Measurements from ENCODE around the gene ASNS.
A peak's percentile ranks its signal among the peaks of the same experiment; 100 is the strongest.

ASNS gene

DNA sequence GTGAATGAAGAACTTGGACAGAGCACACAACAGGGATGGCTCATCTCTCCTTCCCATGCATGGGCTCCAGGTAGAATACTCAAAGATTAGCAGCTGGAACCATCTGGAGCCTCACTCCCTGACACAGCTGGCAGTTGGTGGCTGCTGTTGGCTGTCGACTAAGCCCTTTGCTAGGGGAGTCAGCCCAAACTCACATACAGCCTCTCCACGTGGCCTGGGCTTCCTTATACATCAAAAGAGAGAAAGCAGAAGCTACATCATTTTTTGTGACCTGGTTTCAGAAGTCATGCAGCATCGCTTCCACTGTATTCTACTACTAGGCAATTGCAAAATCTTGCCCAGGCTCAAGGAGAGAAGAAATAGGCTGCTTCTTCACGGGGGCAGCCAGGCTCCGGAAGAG, 24.4 kb downstream of the ASNS start:
- TF ChIP-seq, protein P1, sequence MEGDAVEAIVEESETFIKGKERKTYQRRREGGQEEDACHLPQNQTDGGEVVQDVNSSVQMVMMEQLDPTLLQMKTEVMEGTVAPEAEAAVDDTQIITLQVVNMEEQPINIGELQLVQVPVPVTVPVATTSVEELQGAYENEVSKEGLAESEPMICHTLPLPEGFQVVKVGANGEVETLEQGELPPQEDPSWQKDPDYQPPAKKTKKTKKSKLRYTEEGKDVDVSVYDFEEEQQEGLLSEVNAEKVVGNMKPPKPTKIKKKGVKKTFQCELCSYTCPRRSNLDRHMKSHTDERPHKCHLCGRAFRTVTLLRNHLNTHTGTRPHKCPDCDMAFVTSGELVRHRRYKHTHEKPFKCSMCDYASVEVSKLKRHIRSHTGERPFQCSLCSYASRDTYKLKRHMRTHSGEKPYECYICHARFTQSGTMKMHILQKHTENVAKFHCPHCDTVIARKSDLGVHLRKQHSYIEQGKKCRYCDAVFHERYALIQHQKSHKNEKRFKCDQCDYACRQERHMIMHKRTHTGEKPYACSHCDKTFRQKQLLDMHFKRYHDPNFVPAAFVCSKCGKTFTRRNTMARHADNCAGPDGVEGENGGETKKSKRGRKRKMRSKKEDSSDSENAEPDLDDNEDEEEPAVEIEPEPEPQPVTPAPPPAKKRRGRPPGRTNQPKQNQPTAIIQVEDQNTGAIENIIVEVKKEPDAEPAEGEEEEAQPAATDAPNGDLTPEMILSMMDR (conservative IDR thresholded peaks at IDR 0.05; ENCODE audit: control insufficient read depth, insufficient read depth, low read depth, low read length), result no peak
- H3K4me3 ChIP-seq (ENCODE audit: control insufficient read depth, low read depth, low read length), result no peak overlapping the region
- DNase-seq (ENCODE audit: low read depth), result no peak

DNA sequence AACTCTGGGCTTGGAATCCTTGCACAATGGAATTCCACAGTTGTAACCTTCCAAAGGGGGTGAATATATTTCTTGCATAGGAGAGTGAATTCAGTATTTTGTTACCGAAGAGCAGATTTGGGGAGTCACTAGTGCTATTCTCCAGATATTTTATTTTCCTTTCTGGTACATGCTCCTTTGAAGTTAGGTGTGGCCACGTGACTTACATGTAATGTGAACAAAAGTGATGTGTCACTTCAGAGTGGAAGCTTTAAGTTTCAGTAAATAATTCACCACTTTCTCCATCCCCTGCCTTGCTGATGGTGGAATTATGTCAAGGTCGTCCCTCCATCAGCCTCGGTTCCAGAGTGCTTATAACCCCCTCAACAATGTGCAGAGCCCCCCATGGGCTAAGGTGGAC, 25.3 kb downstream of the ASNS start:
- DNase-seq (ENCODE audit: low read depth), result no peak
- TF ChIP-seq, protein P1 (conservative IDR thresholded peaks at IDR 0.05; ENCODE audit: control insufficient read depth, insufficient read depth, low read depth, low read length), result no peak
- no peak overlapping the region for H3K4me3 ChIP-seq (ENCODE audit: control insufficient read depth, low read depth, low read length)

DNA sequence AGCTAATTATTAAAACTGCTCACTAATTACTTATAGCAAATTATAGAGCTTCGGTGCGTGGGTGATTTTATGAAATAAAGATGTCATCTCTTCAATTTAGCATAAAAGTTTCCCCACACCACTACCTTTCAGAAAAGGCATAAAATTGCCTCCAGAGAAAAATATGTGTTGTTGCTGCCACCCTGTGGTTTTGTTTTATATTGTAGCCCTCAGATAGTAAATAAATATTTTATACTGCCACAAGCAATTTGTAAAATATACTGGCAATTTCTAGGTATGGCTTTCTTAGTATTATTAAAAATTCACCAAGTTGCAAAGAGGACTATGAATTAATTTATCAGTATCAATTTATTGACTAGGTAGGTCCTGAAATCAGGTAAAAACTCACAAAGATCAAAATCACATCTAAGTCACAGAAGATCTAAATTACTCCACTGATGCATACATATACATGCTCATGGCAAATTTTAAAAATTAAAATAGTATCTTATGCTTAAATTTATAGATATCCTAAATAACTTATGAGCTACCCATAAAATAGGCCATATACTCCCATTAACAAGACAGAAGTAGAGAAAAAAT, 26.5 kb downstream of the ASNS start:
- peak; percentile 34 for DNase-seq (ENCODE audit: low read depth)

DNA sequence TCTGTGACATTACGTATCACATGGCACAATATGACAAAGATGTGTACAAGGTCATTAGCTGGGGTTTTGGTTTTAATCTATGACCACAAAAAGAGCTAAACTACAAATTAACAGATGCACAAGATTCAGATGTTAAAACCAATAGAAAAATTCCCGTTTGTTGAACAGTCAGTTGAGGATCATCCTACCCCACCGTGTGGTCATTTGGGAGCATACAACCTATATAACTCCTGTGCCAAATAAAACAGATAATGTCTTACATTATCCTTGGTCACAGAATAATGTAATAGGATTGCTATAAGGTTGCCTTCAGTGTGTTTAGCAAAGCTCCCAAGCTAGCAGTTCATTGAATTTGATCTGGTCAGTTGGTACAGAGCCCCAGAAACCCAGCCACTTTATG, 28.2 kb downstream of the ASNS start:
- TF ChIP-seq, protein P1 (conservative IDR thresholded peaks at IDR 0.05; ENCODE audit: control insufficient read depth, insufficient read depth, low read depth, low read length), result peak; percentile 26
- H3K4me3 ChIP-seq (ENCODE audit: control insufficient read depth, low read depth, low read length), result no peak overlapping the region
- DNase-seq (ENCODE audit: low read depth), result peak; percentile 24

More for the DNA sequence above, 26.5 kb downstream of the ASNS start:
- TF ChIP-seq, protein P1 (conservative IDR thresholded peaks at IDR 0.05; ENCODE audit: control insufficient read depth, insufficient read depth, low read depth, low read length), result peak; percentile 45
- no peak overlapping the region for H3K4me3 ChIP-seq (ENCODE audit: control insufficient read depth, low read depth, low read length)

DNA sequence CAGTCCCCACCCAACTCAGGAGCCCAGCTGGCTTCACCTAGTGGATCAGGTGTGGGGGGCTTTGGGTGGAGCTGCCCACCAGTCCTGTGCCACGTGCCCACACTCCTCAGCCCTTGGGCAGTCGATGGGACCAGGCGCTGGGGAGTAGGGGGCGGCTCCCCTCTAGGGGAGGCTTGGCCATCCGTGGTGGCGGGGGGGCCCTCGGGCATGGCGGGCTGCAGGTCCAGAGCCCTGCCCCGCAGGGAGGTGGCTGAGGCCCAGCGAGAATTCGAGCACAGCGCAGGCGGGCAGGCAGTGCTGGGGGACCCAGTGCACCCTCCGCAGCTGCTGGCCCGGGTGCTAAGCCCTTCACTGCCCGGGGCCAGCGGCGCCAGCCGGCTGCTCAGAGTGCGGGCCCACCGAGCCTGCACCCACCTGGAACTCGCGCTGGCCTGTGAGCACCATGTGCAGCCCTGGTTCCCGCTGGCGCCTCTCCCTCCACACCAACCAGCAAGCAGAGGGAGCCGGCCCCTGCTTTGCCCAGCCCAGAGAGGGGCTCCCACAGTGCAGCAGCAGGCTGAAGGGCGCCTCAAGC, 29.3 kb downstream of the ASNS start:
- TF ChIP-seq, protein P1 (conservative IDR thresholded peaks at IDR 0.05; ENCODE audit: control insufficient read depth, insufficient read depth, low read depth, low read length), result no peak
- no peak overlapping the region for H3K4me3 ChIP-seq (ENCODE audit: control insufficient read depth, low read depth, low read length)
- DNase-seq (ENCODE audit: low read depth), result no peak

DNA sequence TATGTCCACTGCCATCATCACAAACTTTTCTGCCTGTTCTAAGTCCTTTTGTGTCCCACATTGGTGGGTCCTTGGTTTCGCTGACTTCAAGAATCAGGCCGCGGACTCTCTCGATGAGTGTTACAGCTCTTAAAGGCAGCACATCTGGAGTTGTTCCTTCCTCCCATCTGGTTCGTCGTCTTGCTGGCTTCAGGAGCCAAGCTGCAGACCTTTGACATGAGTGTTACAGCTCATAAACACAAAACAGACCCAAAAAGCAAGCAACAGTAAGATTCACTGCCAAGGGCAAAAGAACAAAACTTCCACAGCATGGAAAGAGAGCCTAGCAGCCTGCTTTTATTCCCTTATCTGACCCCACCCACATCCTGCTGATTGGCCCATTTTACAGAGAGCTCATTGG, 30.2 kb downstream of the ASNS start:
- TF ChIP-seq, protein P1 (conservative IDR thresholded peaks at IDR 0.05; ENCODE audit: control insufficient read depth, insufficient read depth, low read depth, low read length), result no peak
- DNase-seq (ENCODE audit: low read depth), result peak; percentile 38
- no peak overlapping the region for H3K4me3 ChIP-seq (ENCODE audit: control insufficient read depth, low read depth, low read length)

All from fibroblast of mammary gland (primary cell).